Anterior cingulate cortex (tissue), 58 donors: ENCODE data around the gene FGF12.

Experiments used
- DNase-seq, 58 donors: peaks; one replicate each; lab custom pipeline; 2025; lab: John Stamatoyannopoulos, UW

FGF12 gene

GRCh38 chr3:192284443-192285072 lies 442.8 kb downstream of the FGF12 start:
- no peak for DNase-seq

GRCh38 chr3:192281207-192281880 lies 446.0 kb downstream of the FGF12 start:
- no peak for DNase-seq

- DNase-seq: no peak
Measured at GRCh38 chr3:192279664-192280063, 447.7 kb downstream of the FGF12 start.

GRCh38 chr3:192277477-192277876 lies 449.9 kb downstream of the FGF12 start:
- DNase-seq: no peak

GRCh38 chr3:192275741-192276355 lies 451.5 kb downstream of the FGF12 start:
- DNase-seq: no peak

GRCh38 chr3:192273697-192274010 lies 453.7 kb downstream of the FGF12 start:
- no peak for DNase-seq

GRCh38 chr3:192273001-192273696 lies 454.2 kb downstream of the FGF12 start:
- DNase-seq: no peak

- no peak for DNase-seq
Measured at GRCh38 chr3:192262001-192262400, 465.3 kb downstream of the FGF12 start.

- no peak for DNase-seq
Measured at GRCh38 chr3:192261135-192261534, 466.2 kb downstream of the FGF12 start.

GRCh38 chr3:192260116-192261010 lies 467.0 kb downstream of the FGF12 start:
- no peak for DNase-seq

GRCh38 chr3:192259661-192260060 lies 467.7 kb downstream of the FGF12 start:
- DNase-seq: no peak

- DNase-seq: no peak
Measured at GRCh38 chr3:192258721-192259120, 468.6 kb downstream of the FGF12 start.

GRCh38 chr3:192255839-192256238 lies 471.5 kb downstream of the FGF12 start:
- no peak for DNase-seq

- DNase-seq: no peak
Measured at GRCh38 chr3:192253138-192253887, 474.0 kb downstream of the FGF12 start.

GRCh38 chr3:192249516-192249915 lies 477.8 kb downstream of the FGF12 start:
- DNase-seq: no peak

GRCh38 chr3:192246847-192247559 lies 480.3 kb downstream of the FGF12 start:
- DNase-seq: no peak

GRCh38 chr3:192244591-192244990 lies 482.8 kb downstream of the FGF12 start:
- no peak for DNase-seq

- no peak for DNase-seq
Measured at GRCh38 chr3:192239956-192240355, 487.4 kb downstream of the FGF12 start.

GRCh38 chr3:192237992-192238608 lies 489.2 kb downstream of the FGF12 start:
- DNase-seq: no peak
